Activated T-cell treated with anti-CD3 and anti-CD28 coated beads, Interleukin-2, amount 50 U/mL, for 24 hours (primary cell): ENCODE results near the gene AREG.

ENCODE experiments used
- DNase-seq: peaks from one replicate; pipeline ENCODE4 v3.0.0-alpha.2; 2020
- H3K27ac Mint-ChIP-seq: 2 replicates; pipeline ENCODE4 v1.8.0; 2020; ENCODE audit warnings: mild to moderate bottlenecking, mixed read lengths
- H3K27me3 Mint-ChIP-seq: 2 replicates; pipeline ENCODE4 v1.8.0; 2020; ENCODE audit warnings: mixed read lengths
- H3K36me3 Mint-ChIP-seq: 2 replicates; pipeline ENCODE4 v1.8.0; 2020; ENCODE audit warnings: low read depth, mixed read lengths
- H3K4me1 Mint-ChIP-seq: 2 replicates; pipeline ENCODE4 v1.8.0; 2020; ENCODE audit warnings: low read depth, mixed read lengths
- H3K4me3 Mint-ChIP-seq: 2 replicates; pipeline ENCODE4 v1.8.0; 2020; ENCODE audit warnings: mild to moderate bottlenecking, moderate library complexity, mixed read lengths
- H3K9me3 Mint-ChIP-seq: 2 replicates; pipeline ENCODE4 v1.8.0; 2020; ENCODE audit warnings: mixed read lengths

AREG gene

GRCh38 chr4:74499986-74500781 is 55.2 kb downstream of the AREG start:
- Mint-ChIP-seq H3K27me3 (peaks cover 25% of the 10 kb centered on the region), H3K9me3 (no peaks in the 10 kb centered on the region), H3K36me3 (no peaks in the 10 kb centered on the region), H3K4me1 (no peaks in the 10 kb centered on the region), H3K27ac (no peak overlapping the region), H3K4me3 (no peak overlapping the region)
- DNase-seq: no peak

- peaks cover 30% of the 10 kb centered on the region for H3K27me3 Mint-ChIP-seq
- H3K9me3 Mint-ChIP-seq: peaks cover 2% of the 10 kb centered on the region
- no peak overlapping the region for H3K27ac Mint-ChIP-seq
Measured at GRCh38 chr4:74501579-74501978, 56.6 kb downstream of the AREG start.

DNA sequence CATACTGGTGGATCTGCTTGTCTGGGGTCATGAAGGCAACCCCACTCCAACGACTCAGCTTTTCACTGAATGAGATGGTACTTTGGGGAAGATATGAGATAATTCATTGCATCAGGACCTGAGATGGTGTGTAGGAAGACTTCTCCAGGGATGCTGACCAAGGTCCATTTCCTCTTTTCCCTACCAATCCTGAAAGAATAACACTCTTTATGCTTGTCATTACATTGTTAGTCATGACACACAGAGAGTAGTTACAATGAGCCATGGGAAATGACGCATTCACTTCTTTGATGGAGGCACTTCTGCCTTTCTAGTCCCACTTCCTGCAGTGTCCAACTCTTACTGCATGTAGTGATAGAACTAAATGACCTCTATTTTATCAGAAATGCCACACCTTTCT is 58.6 kb downstream of the AREG start:
- Mint-ChIP-seq H3K4me3 (no peak overlapping the region), H3K27me3 (peaks cover 34% of the 10 kb centered on the region), H3K4me1 (no peaks in the 10 kb centered on the region), H3K9me3 (peaks cover 3% of the 10 kb centered on the region), H3K36me3 (no peaks in the 10 kb centered on the region), H3K27ac (no peak overlapping the region)
- DNase-seq: no peak

More at GRCh38 chr4:74501579-74501978, 56.6 kb downstream of the AREG start:
- H3K36me3 Mint-ChIP-seq: no peaks in the 10 kb centered on the region
- no peaks in the 10 kb centered on the region for H3K4me1 Mint-ChIP-seq
- no peak for DNase-seq
- no peak overlapping the region for H3K4me3 Mint-ChIP-seq

DNA sequence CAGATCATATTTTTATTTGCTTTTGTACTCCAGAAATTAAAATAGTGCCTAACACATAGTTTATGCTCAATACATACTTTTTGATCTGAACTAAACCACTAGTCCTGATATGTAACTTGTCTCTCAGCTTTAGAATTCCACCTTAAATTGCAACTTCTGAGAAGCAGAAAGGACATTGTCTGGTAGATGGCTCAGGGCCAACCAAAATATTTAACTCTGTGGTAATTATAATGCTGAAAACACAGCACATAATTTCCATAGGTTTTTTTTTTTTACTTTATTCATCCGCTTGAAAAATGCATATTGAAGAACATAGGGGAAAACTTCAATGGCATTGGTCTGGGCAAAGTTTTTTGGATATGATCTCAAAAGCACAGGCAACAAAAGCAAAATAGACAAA is 59.3 kb downstream of the AREG start:
- Mint-ChIP-seq H3K36me3 (no peaks in the 10 kb centered on the region), H3K27me3 (peaks cover 32% of the 10 kb centered on the region), H3K4me3 (no peak overlapping the region), H3K27ac (no peak overlapping the region), H3K9me3 (peaks cover 3% of the 10 kb centered on the region), H3K4me1 (no peaks in the 10 kb centered on the region)
- no peak for DNase-seq
